Left ventricle myocardium inferior (tissue), 1 donor: ENCODE data around the gene PLAC1. TPM values are rescaled to one million over a fixed set of nuclear protein-coding genes. Genes with fewer than 3 reads are reported as not detected.

Experiments used
- DNase-seq: peaks from one replicate; pipeline ENCODE4 v3.0.0-alpha.2; 2020
- H3K27ac ChIP-seq: fragments of 200-600 bp; replicated peaks from 2 replicates; pipeline ENCODE4 v1.8.0; 2021
- H3K27me3 ChIP-seq: fragments of 200-600 bp; 2 replicates; pipeline ENCODE4 v1.8.0; 2021; ENCODE audit warnings: low read depth
- H3K36me3 ChIP-seq: fragments of 200-600 bp; 2 replicates; pipeline ENCODE4 v1.8.0; 2021
- H3K4me1 ChIP-seq: fragments of 200-600 bp; 2 replicates; pipeline ENCODE4 v1.8.0; 2021
- H3K4me3 ChIP-seq: fragments of 200-600 bp; 2 replicates; pipeline ENCODE4 v1.8.0; 2021; ENCODE audit warnings: mild to moderate bottlenecking, moderate library complexity
- H3K9me3 ChIP-seq: fragments of 200-600 bp; replicated peaks from 2 replicates; pipeline ENCODE4 v1.8.0; 2021
- intact Hi-C: fragments of 100-400 bp; cut with micrococcal nuclease; formaldehyde crosslinking; loops from one replicate; pipeline ENCODE4 v1.11.0; 2022
- total RNA-seq: library from RNA; stranded (reverse); fragmentation: NEBNext Ultra II Directional; extraction: Animal tissue kit (Norgen Biotek cat#: 25700); gene quantifications from one replicate; pipeline ENCODE4 v1.2.1, GENCODE V29; 2021
- TF ChIP-seq, protein P1 (sequence below): fragments of 200-600 bp; IDR thresholded peaks from 2 replicates; pipeline ENCODE4 v1.8.0; 2021; ENCODE audit warnings: antibody characterized with exemption, mild to moderate bottlenecking, borderline replicate concordance
- donor health status: DM: no; HTN: yes; CAD: no; lungs with severe emphysema.

The PLAC1 gene
- total RNA-seq, 1 donor from 2014 or later, result not detected

GRCh38 chrX:134571796-134572195 lies 86.5 kb downstream of the PLAC1 start:
- Histone ChIP-seq H3K27ac (no peak overlapping the region), H3K4me1 (peaks cover 20% of the 10 kb centered on the region), H3K9me3 (no peaks in the 10 kb centered on the region), H3K27me3 (no peaks in the 10 kb centered on the region), H3K4me3 (no peak overlapping the region), H3K36me3 (no peaks in the 10 kb centered on the region)
- DNase-seq, result no peak
- intact Hi-C loops, result no loop called here
- TF ChIP-seq, protein P1, sequence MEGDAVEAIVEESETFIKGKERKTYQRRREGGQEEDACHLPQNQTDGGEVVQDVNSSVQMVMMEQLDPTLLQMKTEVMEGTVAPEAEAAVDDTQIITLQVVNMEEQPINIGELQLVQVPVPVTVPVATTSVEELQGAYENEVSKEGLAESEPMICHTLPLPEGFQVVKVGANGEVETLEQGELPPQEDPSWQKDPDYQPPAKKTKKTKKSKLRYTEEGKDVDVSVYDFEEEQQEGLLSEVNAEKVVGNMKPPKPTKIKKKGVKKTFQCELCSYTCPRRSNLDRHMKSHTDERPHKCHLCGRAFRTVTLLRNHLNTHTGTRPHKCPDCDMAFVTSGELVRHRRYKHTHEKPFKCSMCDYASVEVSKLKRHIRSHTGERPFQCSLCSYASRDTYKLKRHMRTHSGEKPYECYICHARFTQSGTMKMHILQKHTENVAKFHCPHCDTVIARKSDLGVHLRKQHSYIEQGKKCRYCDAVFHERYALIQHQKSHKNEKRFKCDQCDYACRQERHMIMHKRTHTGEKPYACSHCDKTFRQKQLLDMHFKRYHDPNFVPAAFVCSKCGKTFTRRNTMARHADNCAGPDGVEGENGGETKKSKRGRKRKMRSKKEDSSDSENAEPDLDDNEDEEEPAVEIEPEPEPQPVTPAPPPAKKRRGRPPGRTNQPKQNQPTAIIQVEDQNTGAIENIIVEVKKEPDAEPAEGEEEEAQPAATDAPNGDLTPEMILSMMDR, result no peak

- DNase-seq, result no peak
- Histone ChIP-seq H3K4me3 (no peak overlapping the region), H3K27me3 (no peaks in the 10 kb centered on the region), H3K36me3 (no peaks in the 10 kb centered on the region), H3K4me1 (peaks cover 20% of the 10 kb centered on the region), H3K9me3 (no peaks in the 10 kb centered on the region), H3K27ac (peak overlapping the region; percentile 64)
- TF ChIP-seq, protein P1, result no peak
- intact Hi-C loops, result no loop called here
Observed at GRCh38 chrX:134570899-134571298, 87.4 kb downstream of the PLAC1 start.

GRCh38 chrX:134570509-134570846 lies 87.8 kb downstream of the PLAC1 start:
- Histone ChIP-seq H3K27me3 (no peaks in the 10 kb centered on the region), H3K9me3 (no peaks in the 10 kb centered on the region), H3K4me1 (peaks cover 20% of the 10 kb centered on the region), H3K36me3 (no peaks in the 10 kb centered on the region), H3K27ac (peak overlapping the region; percentile 64), H3K4me3 (no peak overlapping the region)
- DNase-seq, result no peak
- TF ChIP-seq, protein P1, result no peak
- intact Hi-C loops, result no loop called here

- no peaks in the 10 kb centered on the region for H3K36me3 ChIP-seq
- TF ChIP-seq, protein P1, result no peak
- H3K4me3 ChIP-seq, result no peak overlapping the region
- no peaks in the 10 kb centered on the region for H3K9me3 ChIP-seq
- no peaks in the 10 kb centered on the region for H3K27me3 ChIP-seq
- no peak for DNase-seq
- peaks cover 20% of the 10 kb centered on the region for H3K4me1 ChIP-seq
- intact Hi-C loops, result no loop called here
- no peak overlapping the region for H3K27ac ChIP-seq
Observed at GRCh38 chrX:134569306-134569705, 89.0 kb downstream of the PLAC1 start.

- peaks cover 20% of the 10 kb centered on the region for H3K4me1 ChIP-seq
- H3K27me3 ChIP-seq, result no peaks in the 10 kb centered on the region
- no peak overlapping the region for H3K4me3 ChIP-seq
- TF ChIP-seq, protein P1, result no peak
- intact Hi-C loops, result no loop called here
- H3K36me3 ChIP-seq, result no peaks in the 10 kb centered on the region
- no peak overlapping the region for H3K27ac ChIP-seq
- H3K9me3 ChIP-seq, result no peaks in the 10 kb centered on the region
- no peak for DNase-seq
Observed at GRCh38 chrX:134568285-134569016, 89.8 kb downstream of the PLAC1 start.
